Left cardiac atrium (tissue), 4 donors: ENCODE measurements around the gene NCKAP5. TPM values are rescaled to one million over a fixed set of nuclear protein-coding genes. Genes with fewer than 3 reads are reported as not detected.
A peak's percentile ranks its signal among the peaks of the same experiment; 100 is the strongest.

Experiments
- ATAC-seq, 2 donors: fragments of 200-7000 bp; cut with Tn5 transposase; one replicate each; pipeline ENCODE4 v1.9.1; 2020; ENCODE audit warnings: mild to moderate bottlenecking in 2 of 2, moderate library complexity in 2 of 2
- DNase-seq: peaks from one replicate; pipeline ENCODE4 v3.0.0-alpha.2; 2020
- intact Hi-C, 2 donors: fragments of 100-400 bp; cut with DNase I; formaldehyde crosslinking; loops; one replicate each; pipeline versions ENCODE4 v1.14.1 to v1.15.1; 2022 to 2023
- total RNA-seq, 2 donors: library from RNA; stranded (reverse); fragmentation: NEBNext Ultra II Directional; extraction: Animal tissue kit (Norgen Biotek cat#: 25700); gene quantifications; one replicate each; pipeline ENCODE4 v1.2.1, GENCODE V29; 2021
- donor health status: DM: no; HTN: yes; CAD: no.
- donor health status: DM: no; HTN: yes; CAD: no; lungs with severe emphysema.
- donor health status: DM: yes; HTN: yes; CAD: no.
- donor health status: Dilated cardiomyopathy.

Gene NCKAP5
- total RNA-seq, 2 donors from 2014 or later: 5.8 to 6.2 TPM

DNA sequence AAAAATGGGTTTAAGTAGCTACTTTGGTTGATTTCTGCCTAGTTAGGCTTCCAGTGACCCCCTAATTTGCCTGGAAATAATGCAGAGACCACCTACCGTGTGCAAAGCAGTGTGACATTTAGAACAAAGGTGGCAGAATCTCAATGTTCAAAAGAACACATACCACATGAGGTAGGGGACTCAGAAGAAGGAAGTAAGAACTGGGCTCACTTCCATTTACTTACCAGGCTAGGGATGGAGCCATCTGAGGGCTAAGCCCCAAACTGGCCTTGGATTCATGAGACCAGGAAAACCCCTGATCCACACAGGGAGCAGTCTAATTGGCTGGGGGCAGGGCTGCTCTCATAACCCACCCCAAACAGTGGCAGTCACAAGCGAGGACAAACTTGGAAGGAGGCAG lies 190.7 kb downstream of the NCKAP5 start:
- intact Hi-C loops: no loop called here

DNA sequence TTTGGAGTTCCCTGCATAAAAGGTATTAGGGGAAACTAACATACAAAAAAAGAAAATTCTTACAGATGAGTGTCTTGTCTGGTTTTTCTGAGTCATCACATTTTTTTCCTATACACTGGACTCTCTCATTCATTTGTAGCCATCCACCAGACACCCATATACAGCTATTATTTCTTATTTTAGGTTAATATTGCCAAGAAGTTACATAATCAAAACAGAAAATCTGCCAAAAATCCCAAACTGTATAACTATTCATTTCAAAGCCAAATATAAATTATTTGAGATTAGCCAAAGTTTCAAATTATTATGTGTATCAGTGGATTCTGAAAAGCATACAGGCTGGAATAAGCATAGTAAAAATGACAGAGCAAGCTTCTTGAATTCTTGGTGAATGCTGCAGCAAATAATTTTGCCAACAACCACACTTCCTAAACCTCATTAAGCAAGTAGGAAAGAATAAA lies 191.2 kb downstream of the NCKAP5 start:
- no peak for DNase-seq
- ATAC-seq: no peak
- intact Hi-C loops: no loop called here

More for the DNA sequence above, 190.7 kb downstream of the NCKAP5 start:
- ATAC-seq (no peak), DNase-seq (no peak)

DNA sequence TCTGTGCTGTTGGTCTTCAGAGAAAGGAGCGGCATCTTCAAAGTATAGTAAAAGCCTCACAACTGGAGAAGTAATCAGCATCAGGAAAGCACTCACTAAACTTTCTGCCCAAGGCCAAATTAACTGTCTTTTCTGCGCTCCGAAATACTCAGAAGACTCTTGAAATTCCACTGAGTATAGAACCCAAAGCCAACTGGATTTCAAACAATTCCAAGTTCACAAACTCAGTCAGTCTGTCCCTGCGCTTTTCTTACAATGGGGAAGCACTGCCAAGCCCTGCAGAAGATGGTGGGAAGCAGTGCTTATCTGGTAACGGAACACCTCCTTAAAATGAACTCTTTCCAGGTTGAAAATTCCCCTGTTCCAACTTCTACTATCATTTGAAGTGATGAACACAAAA lies 193.5 kb downstream of the NCKAP5 start:
- no peak for ATAC-seq
- no peak for DNase-seq
- intact Hi-C loops: no loop called here

DNA sequence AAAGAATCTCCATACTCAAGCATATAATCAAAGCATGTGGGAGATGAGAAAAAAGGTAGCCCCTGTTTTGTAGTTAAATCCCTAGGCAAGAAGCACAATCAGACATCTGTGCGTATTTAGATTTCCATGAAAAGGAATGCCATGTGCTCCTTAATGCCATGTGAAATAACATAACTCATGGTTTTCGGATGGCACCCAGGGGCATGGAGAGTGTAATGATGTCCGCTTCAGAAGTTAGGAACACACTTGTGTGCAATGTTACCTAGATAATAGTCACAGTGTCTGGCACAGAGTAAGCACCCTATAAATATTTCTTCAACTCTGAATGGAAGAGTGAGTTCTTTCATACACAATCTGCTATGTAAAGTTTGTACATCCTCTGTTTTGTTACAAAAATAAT lies 197.0 kb downstream of the NCKAP5 start:
- no peak for DNase-seq
- ATAC-seq: no peak
- intact Hi-C loops: no loop called here

DNA sequence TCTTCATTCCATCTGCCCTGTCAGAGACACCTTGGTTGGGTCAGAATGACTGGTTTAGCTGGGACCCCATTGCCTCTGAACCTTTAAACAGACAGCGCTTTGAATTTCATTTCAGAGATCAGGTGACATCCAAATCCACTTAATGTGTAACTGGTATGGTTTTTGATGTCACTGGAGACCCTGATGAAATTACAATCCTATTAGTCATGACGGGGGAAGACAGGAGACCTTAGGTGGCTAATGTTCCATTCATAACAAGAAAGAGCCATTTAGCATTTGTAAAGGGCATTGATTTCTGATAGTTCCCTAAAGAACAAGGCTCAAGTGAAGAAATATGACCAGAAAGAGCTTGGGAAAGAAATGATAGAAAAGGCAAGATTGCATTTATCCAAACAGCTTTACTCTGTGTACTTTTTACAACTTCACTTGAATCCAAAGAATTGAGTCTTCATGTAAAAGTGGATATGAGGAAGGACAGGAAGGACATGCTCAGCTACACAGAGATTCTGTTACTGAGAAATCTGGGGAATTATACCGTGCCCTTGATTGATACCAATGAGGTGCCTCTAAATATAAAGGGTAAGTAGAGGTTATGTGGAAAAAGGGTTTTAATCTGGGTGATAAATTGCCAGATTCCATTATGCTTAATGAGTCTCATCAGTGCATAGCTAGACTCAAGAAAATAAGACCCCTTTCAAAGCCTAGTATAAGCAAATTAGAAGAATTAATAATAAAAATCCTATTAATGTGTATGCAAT lies 198.2 kb downstream of the NCKAP5 start:
- ATAC-seq (no peak), DNase-seq (no peak)
- intact Hi-C loops: no loop called here

DNA sequence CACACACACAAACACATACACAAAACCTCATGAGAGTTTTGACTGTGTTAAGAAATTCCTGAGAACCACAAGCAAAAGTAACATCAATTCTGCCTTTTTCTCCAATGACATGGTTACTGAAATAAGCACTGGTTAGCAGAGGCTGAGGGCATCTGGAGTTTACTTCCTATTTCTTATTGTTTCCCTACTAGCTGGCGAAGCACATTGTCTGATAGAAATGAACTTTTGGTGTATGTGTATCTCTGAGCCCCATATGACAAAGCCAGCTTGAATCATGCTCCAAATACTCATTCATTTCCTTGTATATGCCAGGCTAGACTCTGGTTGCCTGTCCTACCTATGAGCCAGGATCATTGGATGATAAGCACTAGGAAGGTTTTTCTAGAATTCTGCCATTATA lies 203.1 kb downstream of the NCKAP5 start:
- DNase-seq: no peak
- no peak for ATAC-seq
- intact Hi-C loops: no loop called here

DNA sequence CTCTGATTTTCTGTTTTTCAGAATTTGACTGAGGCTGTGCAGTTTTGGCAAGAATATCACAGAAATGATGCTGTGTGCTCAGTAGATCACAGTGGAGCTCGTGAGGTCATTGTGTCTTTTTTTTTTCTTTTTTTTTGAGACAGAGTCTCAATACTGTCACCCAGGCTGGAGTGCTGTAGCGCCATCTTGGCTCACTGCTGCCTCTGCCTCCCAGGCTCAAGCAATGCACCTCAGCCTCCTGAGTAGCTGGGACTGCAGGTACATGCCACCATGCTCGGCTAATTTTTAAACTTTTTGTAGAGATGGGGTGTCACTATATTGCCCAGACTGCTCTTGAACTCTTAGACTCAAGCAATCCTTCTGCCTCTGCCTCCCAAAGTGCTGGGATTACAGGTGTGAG lies 203.6 kb downstream of the NCKAP5 start:
- intact Hi-C loops: no loop called here
- ATAC-seq: no peak
- no peak for DNase-seq

DNA sequence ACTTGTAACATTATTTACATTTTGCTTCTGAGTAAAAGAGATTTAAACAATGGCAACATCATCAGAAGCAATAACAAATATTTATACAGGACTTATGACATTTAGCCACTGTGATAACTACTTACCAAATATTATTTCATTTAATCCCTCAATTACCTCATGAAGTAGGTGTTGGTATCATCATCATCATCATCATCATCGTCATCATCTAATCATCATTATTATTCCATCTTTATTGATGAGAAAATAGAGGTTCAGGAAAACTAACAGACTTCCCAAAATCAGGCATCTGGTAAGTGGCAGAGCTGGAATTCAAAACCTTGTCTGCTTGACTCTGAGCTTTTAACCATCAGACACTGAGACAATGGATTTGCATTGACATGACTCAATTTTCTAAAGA lies 204.4 kb downstream of the NCKAP5 start:
- intact Hi-C loops: no loop called here
- ATAC-seq: no peak
- no peak for DNase-seq

DNA sequence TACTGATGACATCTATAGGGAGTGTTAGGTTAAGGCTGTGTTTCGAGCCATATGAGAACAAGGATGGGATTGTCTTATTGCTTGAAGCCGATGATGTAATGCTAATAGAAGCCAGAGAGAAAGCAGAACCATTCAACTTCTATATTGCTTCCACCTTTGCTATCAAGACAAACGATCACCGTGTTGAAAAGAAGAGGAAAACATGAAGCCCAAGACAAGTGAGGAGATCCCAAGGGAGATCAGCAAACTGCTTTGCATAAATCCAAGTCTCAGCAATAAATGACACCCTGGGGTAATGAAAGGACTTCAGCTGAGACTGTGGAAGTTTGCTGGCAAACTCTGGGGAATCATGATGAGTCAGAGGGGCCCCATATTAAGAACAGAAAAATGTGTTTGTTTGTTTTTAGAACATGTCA lies 206.2 kb downstream of the NCKAP5 start:
- DNase-seq (no peak), ATAC-seq (peak in 1 of 2 donors; percentile 69)
- intact Hi-C loops: no loop called here

DNA sequence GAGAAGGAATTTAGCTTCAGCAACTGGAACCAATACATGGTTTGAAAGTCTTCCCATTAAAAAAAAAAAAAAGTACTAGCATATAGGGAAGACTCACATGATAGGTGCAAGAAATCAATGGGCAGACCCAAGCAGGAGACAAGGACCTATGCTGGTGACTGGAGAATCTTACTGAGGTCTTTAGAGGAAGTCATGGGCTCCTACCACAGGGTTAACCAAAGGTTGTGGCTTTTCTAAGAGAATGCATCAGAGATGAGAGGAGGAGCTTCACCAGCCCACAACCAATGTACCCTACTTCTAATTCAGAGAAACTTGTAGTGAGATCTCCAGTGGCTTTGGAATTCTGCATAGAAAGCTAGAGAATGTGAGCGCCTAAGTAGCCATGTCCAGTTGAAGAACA lies 207.4 kb downstream of the NCKAP5 start:
- intact Hi-C loops: no loop called here
- ATAC-seq: no peak
- no peak for DNase-seq

DNA sequence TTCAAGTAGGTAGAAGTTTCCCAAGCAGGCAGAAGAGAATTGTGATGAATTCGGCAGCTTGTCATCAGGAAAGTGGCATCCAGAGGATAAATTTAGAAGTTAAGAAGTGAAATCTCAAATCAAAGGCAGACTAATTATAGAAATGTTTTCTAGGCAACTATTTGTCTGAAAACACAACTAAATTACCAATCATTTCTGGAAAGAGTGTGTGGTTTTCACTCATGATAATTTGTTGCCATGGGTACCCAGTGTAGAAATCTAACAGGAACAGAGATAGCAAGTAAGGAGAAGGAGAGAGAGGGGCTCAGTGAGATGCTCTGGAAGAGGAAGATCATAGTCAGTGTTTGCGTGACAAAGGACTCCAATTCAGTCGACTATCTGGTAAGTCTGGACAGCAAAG lies 208.1 kb downstream of the NCKAP5 start:
- ATAC-seq: no peak
- intact Hi-C loops: no loop called here
- no peak for DNase-seq

DNA sequence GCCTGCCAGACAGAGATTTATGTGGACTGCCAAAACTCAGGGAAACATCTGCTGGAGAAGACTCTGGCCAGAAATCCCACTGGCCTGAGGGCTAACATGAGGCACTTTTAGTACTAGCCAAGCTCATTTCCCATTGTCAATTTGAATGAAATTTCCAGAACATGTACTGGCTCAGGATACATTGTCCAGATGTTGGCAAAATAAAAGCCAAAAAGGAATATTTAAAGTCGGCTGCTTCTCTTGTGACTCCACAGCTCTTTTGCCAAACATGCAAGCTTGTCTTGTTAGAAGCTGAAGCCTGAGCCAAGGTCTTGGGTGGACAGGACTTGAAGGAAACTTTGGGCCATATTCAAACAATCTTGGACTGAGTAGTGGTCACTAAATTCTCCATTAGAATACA lies 215.5 kb downstream of the NCKAP5 start:
- ATAC-seq (peak; percentile 19 to 71), DNase-seq (no peak)
- intact Hi-C loops: no loop called here

DNA sequence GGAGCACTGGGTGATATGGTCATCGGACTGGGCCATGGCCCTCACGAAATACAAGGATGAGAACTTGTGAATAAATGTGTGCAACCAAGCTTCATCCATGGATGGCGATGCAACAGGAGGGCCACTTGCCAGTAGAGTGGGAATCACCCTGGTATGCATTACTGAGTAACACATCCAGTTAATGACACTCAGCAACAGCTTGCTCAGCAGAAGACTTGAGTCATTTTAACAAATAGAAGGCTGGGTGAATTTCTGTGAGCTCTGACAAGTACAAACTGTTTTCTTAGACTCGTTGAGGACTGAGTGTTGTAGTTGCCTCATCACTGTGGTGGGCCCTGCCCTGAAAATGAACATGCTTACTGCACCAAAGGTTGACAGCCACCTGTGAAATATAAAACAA lies 221.6 kb downstream of the NCKAP5 start:
- intact Hi-C loops: no loop called here
- ATAC-seq: peak in 1 of 2 donors; percentile 44
- DNase-seq: no peak

DNA sequence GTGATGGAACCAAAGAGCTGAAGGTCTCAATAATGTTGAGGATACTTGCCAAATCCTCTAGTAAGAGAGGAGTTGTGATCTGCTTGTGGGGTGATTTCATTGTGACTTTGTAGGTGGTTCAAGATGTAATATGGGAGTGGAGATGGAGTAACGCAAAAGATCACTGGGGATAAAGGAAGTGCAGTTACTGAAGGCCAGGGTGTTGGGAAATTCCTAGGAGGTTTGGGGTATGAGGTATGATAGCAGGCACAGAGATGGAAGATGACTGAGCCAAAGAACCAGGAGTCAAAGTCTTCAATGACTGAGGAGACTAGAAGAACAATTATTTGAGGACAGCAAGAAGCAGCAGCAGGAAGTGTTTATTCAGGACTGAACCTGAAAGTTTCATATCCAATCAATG lies 222.6 kb downstream of the NCKAP5 start:
- intact Hi-C loops: no loop called here
- ATAC-seq (no peak), DNase-seq (no peak)

DNA sequence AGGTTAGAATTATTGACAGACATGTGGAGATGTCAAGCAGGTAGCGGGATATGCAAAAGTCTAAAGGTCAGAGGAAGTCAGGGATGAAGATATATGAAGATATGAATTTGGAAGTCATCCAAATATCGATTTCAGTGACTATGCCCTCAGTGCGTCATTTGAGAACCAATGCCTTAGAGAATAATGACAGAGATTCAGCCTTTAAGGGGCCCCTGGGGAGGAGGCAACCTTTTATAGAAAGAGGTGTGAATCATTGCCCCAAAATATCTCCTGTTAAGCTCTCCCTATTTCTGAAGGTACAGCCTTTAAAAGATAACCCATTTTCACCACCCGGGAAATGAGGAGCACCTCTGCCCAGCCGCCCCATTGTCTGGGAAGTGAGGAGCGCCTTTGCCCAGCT lies 223.4 kb downstream of the NCKAP5 start:
- no peak for ATAC-seq
- intact Hi-C loops: no loop called here
- no peak for DNase-seq

DNA sequence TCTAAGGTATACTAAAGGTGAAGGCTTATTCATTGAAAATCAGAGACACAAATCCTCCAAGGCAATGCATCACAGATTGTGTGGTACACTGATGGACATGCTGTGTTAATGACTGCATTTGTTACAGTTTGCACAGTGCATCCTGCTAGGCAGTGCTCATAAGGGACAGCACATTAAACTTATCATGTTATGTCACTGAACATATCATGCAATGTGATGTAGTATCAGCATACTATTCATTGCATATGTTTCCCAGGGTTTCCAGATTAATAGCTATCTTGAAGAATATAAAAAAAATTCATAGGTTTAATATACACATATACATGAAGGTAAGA lies 225.3 kb downstream of the NCKAP5 start:
- ATAC-seq (no peak), DNase-seq (no peak)
- intact Hi-C loops: no loop called here

DNA sequence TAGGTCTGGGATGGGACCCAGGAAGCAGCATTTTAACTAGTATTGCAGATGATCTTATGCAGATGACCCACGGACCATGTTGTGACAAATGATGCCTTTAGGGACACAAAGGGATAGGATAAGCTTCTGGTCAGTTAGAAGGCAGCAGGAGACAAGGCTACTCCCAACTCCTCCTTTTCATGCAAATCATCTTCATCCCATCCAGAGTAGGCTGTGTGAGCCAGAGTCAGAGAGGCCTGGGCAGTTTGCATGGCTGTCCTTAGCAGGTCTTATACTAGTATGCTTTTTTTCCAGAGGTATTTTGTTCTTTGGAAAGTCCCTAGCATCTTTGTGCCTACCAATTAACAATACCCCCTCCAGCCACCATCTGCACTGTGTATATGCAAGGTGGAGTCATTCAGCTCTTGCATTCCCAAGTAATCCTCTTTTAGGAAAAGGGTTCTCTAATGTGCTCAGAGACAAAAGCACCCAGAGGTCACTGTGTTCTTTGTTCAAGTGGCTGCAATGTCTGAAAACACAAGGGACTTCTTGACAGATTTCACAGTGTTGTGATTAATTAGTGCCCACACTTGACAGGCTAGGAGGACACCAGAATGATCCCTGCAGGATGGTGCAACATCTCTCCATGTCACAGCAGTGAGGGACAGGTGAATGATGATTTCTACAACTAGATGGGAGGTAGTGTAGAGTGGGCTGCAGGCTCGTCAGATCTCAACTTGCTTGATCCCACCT lies 225.8 kb downstream of the NCKAP5 start:
- DNase-seq (no peak), ATAC-seq (no peak)
- intact Hi-C loops: no loop called here

DNA sequence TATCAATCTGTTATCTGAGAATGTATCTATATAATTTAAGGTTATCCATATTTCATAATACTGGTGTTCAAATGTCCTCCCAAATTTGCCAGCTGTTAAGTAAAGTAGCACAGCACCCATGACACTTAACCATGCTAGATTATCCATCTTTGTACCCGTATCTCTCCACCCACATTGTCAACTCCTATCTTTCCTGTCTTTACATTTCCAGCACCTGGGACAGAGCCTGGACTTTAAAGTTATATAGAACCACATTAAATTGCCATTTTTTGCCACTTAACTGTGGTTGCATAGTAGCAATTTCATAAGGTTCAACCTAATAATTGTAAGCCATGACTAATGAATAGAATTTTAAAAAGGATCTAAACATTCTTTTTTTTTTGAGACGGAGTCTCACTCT lies 226.7 kb downstream of the NCKAP5 start:
- intact Hi-C loops: no loop called here
- DNase-seq (no peak), ATAC-seq (no peak)

DNA sequence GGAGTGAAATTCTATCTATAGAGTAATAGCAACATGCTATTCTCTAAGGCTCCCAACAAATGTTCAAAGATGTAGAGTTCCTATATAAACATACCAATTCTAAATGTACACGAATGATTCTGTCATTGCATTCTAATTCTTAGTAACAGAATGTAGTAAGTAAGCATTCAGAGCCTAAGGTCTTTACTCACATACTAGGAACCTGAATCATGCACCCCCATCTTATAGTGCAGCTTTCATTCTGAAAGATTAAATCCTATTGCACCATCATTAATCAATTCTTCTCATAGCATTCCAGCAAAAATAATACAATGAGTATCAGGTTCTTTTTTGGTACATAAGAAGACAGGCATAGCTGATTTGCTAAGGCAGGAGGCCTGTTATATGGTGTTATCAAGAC lies 230.0 kb downstream of the NCKAP5 start:
- ATAC-seq (no peak), DNase-seq (no peak)
- intact Hi-C loops: no loop called here

DNA sequence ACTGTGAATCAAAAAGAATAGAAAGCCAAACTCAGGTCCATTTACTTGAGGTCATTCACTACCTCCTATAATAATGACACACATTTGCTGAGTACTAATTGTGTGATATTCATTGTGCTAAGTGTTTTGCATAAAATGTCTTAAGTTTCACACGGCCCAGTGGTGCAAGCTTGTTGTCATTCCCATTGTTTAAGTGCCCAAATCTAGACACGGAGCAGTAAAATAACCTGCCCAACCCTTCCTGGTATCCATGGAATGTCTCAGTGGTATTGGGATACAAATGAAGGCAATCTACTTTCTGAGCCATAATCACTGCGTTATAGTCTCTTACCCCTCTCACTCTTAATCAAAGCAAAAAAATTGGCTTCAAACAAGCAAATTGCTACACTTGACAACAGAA lies 233.3 kb downstream of the NCKAP5 start:
- DNase-seq (no peak), ATAC-seq (no peak)
- intact Hi-C loops: no loop called here

DNA sequence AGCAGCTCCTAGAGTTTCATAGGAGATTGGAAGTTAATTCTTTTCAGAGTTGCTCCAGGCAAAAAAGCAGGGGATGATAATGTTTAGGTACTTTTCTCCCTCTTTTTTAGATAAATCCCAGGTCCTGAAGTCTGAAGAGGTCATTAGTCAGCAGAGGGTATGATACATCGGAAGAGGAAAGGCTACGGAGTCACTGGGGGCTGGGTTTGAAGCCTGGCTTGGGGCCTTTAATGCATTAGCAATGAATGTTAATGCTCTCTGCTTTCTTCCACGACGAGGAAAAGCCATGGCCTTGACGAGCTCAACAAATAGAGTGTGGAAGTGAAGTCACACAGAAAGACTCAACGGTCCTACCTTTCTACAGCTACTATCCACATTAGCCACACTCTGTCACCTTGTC lies 235.1 kb downstream of the NCKAP5 start:
- intact Hi-C loops: no loop called here
- DNase-seq (no peak), ATAC-seq (no peak)
